Fibroblast of lung (primary cell): Measurements from ENCODE around the gene MTSS2. TPM values are rescaled to one million over a fixed set of nuclear protein-coding genes. Genes with fewer than 3 reads are reported as not detected.
A peak's percentile ranks its signal among the peaks of the same experiment; 100 is the strongest.

Experiments used
- DNase-seq, 2 donors: peaks; one replicate each; pipeline versions ENCODE4 v3.0.0 to v3.0.0-alpha.2; 2010; ENCODE audit warnings: low read depth in 2 of 2
- H2AFZ ChIP-seq: 2 replicates; pipeline ENCODE4 v1.5.1; 2012; ENCODE audit warnings: low read length, control low read depth, inconsistent platforms
- H3K27ac ChIP-seq: 2 replicates; pipeline ENCODE4 v1.5.1; 2011; ENCODE audit warnings: low read length, control low read depth; ENCODE audit not compliant: insufficient read depth
- H3K27me3 ChIP-seq: 2 replicates; pipeline ENCODE4 v1.5.1; 2011; ENCODE audit warnings: mild to moderate bottlenecking, low read length; ENCODE audit not compliant: control insufficient read depth, insufficient read depth
- H3K36me3 ChIP-seq: 2 replicates; pipeline ENCODE4 v1.5.1; 2011; ENCODE audit warnings: low read length; ENCODE audit not compliant: control insufficient read depth, insufficient read depth
- H3K4me1 ChIP-seq: 2 replicates; pipeline ENCODE4 v1.5.1; 2011; ENCODE audit warnings: low read length; ENCODE audit not compliant: control insufficient read depth, insufficient read depth; ENCODE audit errors: extremely low read depth
- H3K4me2 ChIP-seq: 2 replicates; pipeline ENCODE4 v1.5.1; 2011; ENCODE audit warnings: low read length, control low read depth; ENCODE audit not compliant: insufficient read depth; ENCODE audit errors: extremely low read depth
- H3K4me3 ChIP-seq, 4 experiments: fragments of 200-600 bp in 1 of 4; sonication (generic) in 1 of 4; replicated peaks in 1 of 4; 2 replicates each; pipeline ENCODE4 v1.5.1; 2011 to 2016; ENCODE audit warnings: low read length in 4 of 4, low read depth in 3 of 4, mild to moderate bottlenecking in 3 of 4, control low read depth in 2 of 4, inconsistent platforms in 1 of 4, mixed read lengths in 1 of 4; ENCODE audit not compliant: insufficient read depth in 1 of 4; ENCODE audit errors: control extremely low read depth in 1 of 4
- H3K79me2 ChIP-seq: 2 replicates; pipeline ENCODE4 v1.5.1; 2012; ENCODE audit warnings: mild to moderate bottlenecking, low read length, inconsistent platforms; ENCODE audit not compliant: control insufficient read depth, insufficient read depth
- H3K9ac ChIP-seq: 2 replicates; pipeline ENCODE4 v1.5.1; 2011; ENCODE audit warnings: mild to moderate bottlenecking, low read length, control low read depth; ENCODE audit not compliant: insufficient read depth
- H3K9me3 ChIP-seq: 2 replicates; pipeline ENCODE4 v1.5.1; 2012; ENCODE audit warnings: low read depth, low read length; ENCODE audit not compliant: control insufficient read depth, insufficient read depth
- H4K20me1 ChIP-seq: 2 replicates; pipeline ENCODE4 v1.5.1; 2011; ENCODE audit warnings: low read length; ENCODE audit not compliant: control insufficient read depth, insufficient read depth; ENCODE audit errors: extremely low read depth
- EZH2 ChIP-seq: IDR thresholded peaks from 2 replicates; pipeline ENCODE4 v1.5.1; 2012; ENCODE audit warnings: low read length, control low read depth, mild to moderate bottlenecking; ENCODE audit errors: missing control alignments
- polyA plus RNA-seq, 2 donors: library from polyadenylated mRNA; depleted of rRNA in 1 of 2; stranded (reverse) in 1 of 2; unstranded in 1 of 2; fragments of >200 nt; gene quantifications; 2 replicates each; pipeline ENCODE4 v1.2.1, GENCODE V29; 2011 to 2012; ENCODE audit warnings: missing spikeins in 1 of 2
- total RNA-seq: library from RNA; depleted of rRNA; stranded (reverse); fragments of >200 nt; gene quantifications from 2 replicates; pipeline ENCODE4 v1.2.1, GENCODE V29; 2014
- TF ChIP-seq, protein P1 (sequence below), 2 donors: IDR thresholded peaks in 1 of 2; conservative IDR thresholded peaks in 1 of 2; 1 replicate in 1 of 2; 2 replicates in 1 of 2; pipeline ENCODE4 v1.5.1; 2011 to 2012; ENCODE audit warnings: low read length in 2 of 2, control low read depth in 1 of 2, inconsistent platforms in 1 of 2, low read depth in 1 of 2, mild to moderate bottlenecking in 1 of 2

MTSS2 gene
- total and polyA plus RNA-seq, 2 donors (not counting 1 experiment from before 2014, with no cell fraction given): 126 to 131 TPM

DNA sequence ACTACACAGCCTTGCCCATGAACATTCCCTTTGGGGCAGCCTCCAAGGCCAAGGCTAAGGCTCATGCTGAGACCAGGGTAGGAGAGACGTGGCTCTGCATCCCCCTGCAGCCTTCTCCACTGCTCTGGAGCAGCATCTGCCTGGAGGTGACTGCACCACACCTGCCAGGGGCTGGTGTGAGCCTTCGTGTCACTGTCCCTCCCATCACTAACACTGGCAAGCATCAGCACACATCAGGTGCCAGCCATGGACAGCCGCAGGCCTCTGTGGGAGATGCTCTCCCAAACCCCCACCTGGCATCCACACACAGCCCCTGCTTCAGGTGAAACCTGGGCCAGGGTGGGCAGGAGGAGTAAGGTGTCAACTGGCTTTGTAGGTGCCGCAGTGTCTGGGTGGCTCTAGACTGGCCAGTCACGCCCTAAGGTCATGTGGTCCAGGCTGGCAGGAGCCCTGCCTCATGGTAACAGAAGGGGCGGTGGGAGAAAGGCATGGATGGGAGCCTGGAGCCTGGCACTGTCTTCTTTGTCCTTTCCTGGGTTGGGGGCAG, 18.1 kb upstream of the MTSS2 start:
- TF ChIP-seq, protein P1, sequence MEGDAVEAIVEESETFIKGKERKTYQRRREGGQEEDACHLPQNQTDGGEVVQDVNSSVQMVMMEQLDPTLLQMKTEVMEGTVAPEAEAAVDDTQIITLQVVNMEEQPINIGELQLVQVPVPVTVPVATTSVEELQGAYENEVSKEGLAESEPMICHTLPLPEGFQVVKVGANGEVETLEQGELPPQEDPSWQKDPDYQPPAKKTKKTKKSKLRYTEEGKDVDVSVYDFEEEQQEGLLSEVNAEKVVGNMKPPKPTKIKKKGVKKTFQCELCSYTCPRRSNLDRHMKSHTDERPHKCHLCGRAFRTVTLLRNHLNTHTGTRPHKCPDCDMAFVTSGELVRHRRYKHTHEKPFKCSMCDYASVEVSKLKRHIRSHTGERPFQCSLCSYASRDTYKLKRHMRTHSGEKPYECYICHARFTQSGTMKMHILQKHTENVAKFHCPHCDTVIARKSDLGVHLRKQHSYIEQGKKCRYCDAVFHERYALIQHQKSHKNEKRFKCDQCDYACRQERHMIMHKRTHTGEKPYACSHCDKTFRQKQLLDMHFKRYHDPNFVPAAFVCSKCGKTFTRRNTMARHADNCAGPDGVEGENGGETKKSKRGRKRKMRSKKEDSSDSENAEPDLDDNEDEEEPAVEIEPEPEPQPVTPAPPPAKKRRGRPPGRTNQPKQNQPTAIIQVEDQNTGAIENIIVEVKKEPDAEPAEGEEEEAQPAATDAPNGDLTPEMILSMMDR (conservative IDR thresholded peaks at IDR 0.05 in 1 of 2, IDR thresholded peaks at IDR 0.05 in 1 of 2; ENCODE audit: low read depth in 1 of 2, low read length in 2 of 2): no peak
- no peak for TF ChIP-seq EZH2
- H4K20me1 ChIP-seq: no peaks in the 10 kb centered on the region
- no peaks in the 10 kb centered on the region for H3K27me3 ChIP-seq
- peak overlapping the region; percentile 41 for H3K4me2 ChIP-seq
- no peak overlapping the region for H3K4me3 ChIP-seq
- H3K27ac ChIP-seq: peak overlapping the region; percentile 97
- no peaks in the 10 kb centered on the region for H3K79me2 ChIP-seq
- peaks cover 59% of the 10 kb centered on the region for H3K4me1 ChIP-seq
- H2AFZ ChIP-seq: no peak overlapping the region
- DNase-seq: no peak
- H3K9ac ChIP-seq: peak overlapping the region; percentile 24
- no peaks in the 10 kb centered on the region for H3K9me3 ChIP-seq
- H3K36me3 ChIP-seq: no peaks in the 10 kb centered on the region

DNA sequence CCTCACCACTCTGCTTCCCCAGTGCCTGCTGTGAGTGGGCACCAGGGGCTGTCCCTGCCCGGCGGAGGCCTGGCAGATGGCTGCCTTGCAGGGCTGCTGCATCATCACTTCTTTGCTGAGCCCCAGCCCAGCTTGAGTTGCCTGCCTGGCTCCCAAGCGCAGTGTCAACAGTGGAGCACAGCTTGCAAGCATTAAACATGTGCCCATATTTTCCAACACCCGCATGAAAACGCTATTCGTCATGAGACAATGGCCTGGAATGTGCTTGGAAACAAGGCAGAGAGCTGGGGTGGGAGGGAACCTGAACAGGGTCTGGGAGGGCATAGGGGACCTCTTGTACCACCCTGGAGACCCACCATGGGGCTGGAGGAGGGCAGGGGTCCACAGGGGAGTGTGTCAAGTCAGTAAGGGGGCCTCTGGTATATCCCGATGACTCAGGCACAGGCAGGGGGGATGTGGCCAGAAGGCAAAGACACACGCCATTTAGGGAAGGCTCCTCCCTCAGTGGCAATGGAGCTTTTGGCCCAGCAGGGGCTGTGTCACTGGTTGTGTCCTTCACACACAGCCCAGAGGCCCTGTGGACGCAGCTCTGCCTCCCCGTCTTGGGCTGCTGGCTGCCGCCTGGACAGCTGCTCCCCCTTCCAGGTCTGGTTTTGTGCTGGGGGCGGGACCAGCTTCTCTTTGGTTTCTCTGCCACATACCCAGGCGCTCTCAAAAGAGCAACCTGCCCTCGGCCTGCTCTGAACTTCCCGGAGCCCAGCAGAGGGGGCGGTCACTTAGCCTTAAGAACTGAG, 17.4 kb upstream of the MTSS2 start:
- H3K27ac ChIP-seq: peak overlapping the region; percentile 97
- H3K4me1 ChIP-seq: peaks cover 59% of the 10 kb centered on the region
- H3K27me3 ChIP-seq: no peaks in the 10 kb centered on the region
- H3K36me3 ChIP-seq: no peaks in the 10 kb centered on the region
- H3K9ac ChIP-seq: peak overlapping the region; percentile 66
- H3K4me3 ChIP-seq: no peak overlapping the region
- peak overlapping the region; percentile 41 for H3K4me2 ChIP-seq
- no peak for TF ChIP-seq EZH2
- TF ChIP-seq, protein P1 (conservative IDR thresholded peaks at IDR 0.05 in 1 of 2, IDR thresholded peaks at IDR 0.05 in 1 of 2; ENCODE audit: low read depth in 1 of 2, low read length in 2 of 2): peak; percentile 41 to 57
- no peaks in the 10 kb centered on the region for H3K79me2 ChIP-seq
- DNase-seq: peak; percentile 93 to 94
- no peaks in the 10 kb centered on the region for H3K9me3 ChIP-seq
- H2AFZ ChIP-seq: no peak overlapping the region
- no peaks in the 10 kb centered on the region for H4K20me1 ChIP-seq

DNA sequence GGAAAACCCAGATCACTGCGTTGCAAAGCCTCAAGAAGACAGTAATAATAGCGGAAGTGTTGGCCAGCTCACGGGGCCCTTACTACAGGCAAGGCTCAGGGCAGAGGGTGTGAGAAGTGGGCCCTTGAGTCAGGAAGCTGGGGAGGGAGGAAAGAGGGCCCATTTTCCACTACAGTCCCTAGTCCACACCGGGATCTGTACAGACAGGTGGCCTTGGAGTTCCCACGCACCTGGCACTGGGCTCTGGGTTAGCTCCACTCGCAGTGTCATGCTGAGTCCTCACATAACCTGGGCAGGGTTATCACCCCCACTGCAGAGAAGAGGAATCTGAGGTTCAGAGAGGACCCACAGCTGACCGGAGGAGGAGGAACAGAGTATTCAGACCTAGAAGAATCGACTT, 16.8 kb upstream of the MTSS2 start:
- H3K4me3 ChIP-seq: no peak overlapping the region
- H3K4me1 ChIP-seq: peaks cover 59% of the 10 kb centered on the region
- TF ChIP-seq EZH2: no peak
- TF ChIP-seq, protein P1 (conservative IDR thresholded peaks at IDR 0.05 in 1 of 2, IDR thresholded peaks at IDR 0.05 in 1 of 2; ENCODE audit: low read depth in 1 of 2, low read length in 2 of 2): no peak
- no peaks in the 10 kb centered on the region for H3K36me3 ChIP-seq
- no peak for DNase-seq
- no peaks in the 10 kb centered on the region for H4K20me1 ChIP-seq
- no peak overlapping the region for H2AFZ ChIP-seq
- H3K27me3 ChIP-seq: no peaks in the 10 kb centered on the region
- no peaks in the 10 kb centered on the region for H3K79me2 ChIP-seq
- peak overlapping the region; percentile 97 for H3K27ac ChIP-seq
- H3K4me2 ChIP-seq: no peak overlapping the region
- H3K9ac ChIP-seq: peak overlapping the region; percentile 51
- no peaks in the 10 kb centered on the region for H3K9me3 ChIP-seq
